BLaER1 treated with 17β-estradiol and CSF1 and Interleukin-3, amounts not matched to agents 10 nM and 100 nM (cell line): ENCODE data around the gene MREG.
"Not testable (repeated sequence)": the region's sequence is repeated elsewhere in the genome, so short reads cannot be mapped to it uniquely, and the experiment has no call there.

Experiments used
- H3K27ac ChIP-seq, 11 experiments: shearing (Covaris generic); formaldehyde crosslinking; 2 replicates each; pipeline ENCODE4 v1.8.1; 2022
- H3K27me3 ChIP-seq, 11 experiments: shearing (Covaris generic); formaldehyde crosslinking; 2 replicates each; pipeline ENCODE4 v1.8.1; 2022
- H3K36me3 ChIP-seq, 11 experiments: shearing (Covaris generic); formaldehyde crosslinking; 2 replicates each; pipeline ENCODE4 v1.8.1; 2022
- H3K4me1 ChIP-seq, 10 experiments: shearing (Covaris generic); formaldehyde crosslinking; 2 replicates each; pipeline ENCODE4 v1.8.1; 2022
- H3K4me2 ChIP-seq, 11 experiments: shearing (Covaris generic); formaldehyde crosslinking; 2 replicates each; pipeline ENCODE4 v1.8.1; 2022
- H3K4me3 ChIP-seq, 10 experiments: shearing (Covaris generic); formaldehyde crosslinking; 2 replicates each; pipeline ENCODE4 v1.8.1; 2022
- H3K9ac ChIP-seq, 11 experiments: shearing (Covaris generic); formaldehyde crosslinking; 2 replicates each; pipeline ENCODE4 v1.8.1; 2022
- H3K9me3 ChIP-seq, 11 experiments: shearing (Covaris generic); formaldehyde crosslinking; replicated peaks in 1 of 11; 2 replicates each; pipeline ENCODE4 v1.8.1; 2022
- H4K20me1 ChIP-seq, 11 experiments: shearing (Covaris generic); formaldehyde crosslinking; 2 replicates each; pipeline ENCODE4 v1.8.1; 2022
- Cebpa-rat ChIP-seq, 11 experiments: shearing (Covaris generic); IDR thresholded peaks; 2 replicates each; pipeline ENCODE4 v1.8.1; 2022

MREG gene

DNA sequence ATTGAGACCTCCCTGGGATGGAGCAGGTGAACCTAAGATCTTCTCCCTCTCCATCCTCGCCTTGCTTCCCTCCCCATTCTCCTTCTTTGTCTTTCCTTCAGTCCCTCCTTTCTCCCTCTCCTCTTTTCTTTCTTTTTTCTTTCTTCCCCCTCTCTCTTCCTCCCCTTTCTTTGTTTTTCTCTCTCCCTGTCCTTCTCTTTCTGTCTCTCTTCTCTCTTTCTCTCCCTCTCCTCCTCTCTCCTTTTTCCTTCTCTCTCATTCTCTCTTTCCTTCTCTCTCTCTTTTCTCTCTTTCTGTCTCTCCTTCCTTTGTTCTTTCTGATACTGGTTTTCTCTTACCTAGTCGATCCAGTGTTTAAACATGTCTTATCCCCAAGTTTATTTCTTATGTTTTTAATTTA is 10.7 kb downstream of the MREG start:
- Histone ChIP-seq H3K4me3 (no peak overlapping the region), H3K27ac (peak overlapping the region in 3 of 11 experiments; percentile 9 to 47 (median 39); a peak in 3 of 22 replicates), H3K9ac (0 out of 22 replicates have a peak overlapping the region, but pooled peaks of 1 of the 11 experiments have one; percentile 29), H4K20me1 (peaks cover 0 to 13% (median 0%) of the 10 kb centered on the region in 11 experiments; a peak in 1 of 22 replicates), H3K36me3 (peaks cover 0 to 8% (median 0%) of the 10 kb centered on the region in 11 experiments; a peak in 1 of 22 replicates), H3K27me3 (no peaks in the 10 kb centered on the region), H3K9me3 (no peaks in the 10 kb centered on the region), H3K4me2 (peak overlapping the region; percentile 23 to 71 (median 56); a peak in 21 of 22 replicates), H3K4me1 (peaks cover 36 to 61% (median 41%) of the 10 kb centered on the region in 10 experiments)
- TF ChIP-seq Cebpa-rat (IDR thresholded peaks at IDR 0.05), result no peak

DNA sequence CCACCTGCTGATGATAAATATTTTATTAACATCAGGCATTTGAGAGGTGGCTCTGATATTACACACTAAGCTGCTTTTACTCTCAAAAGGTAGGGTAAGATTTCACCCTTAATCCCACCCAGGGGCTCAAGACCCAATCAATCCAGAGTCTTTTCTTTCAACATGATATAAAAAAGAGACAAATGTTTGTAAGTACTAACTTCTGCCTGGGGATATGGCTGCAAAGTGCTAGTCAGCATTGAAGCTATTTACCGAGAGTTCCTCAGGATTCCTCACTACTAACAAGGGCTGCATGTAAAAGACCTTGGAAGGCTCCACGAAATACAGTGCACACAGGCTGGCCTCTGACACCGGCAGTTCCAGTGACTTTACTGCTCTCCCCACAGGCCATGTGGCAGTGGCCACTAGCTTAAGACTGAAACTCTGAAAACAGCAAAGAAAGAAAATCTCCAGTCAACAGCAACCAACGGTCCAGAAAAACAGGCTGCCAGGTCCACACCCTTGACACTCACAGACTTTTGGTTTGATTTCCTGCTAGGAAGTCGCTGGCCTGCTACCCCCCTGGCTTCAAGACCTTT is 11.2 kb downstream of the MREG start:
- peak overlapping the region; percentile 23 to 71 (median 56); a peak in 21 of 22 replicates for H3K4me2 ChIP-seq
- 0 out of 22 replicates have a peak overlapping the region, but pooled peaks of 1 of the 11 experiments have one; percentile 29 for H3K9ac ChIP-seq
- H3K4me1 ChIP-seq, result peaks cover 41 to 65% (median 46%) of the 10 kb centered on the region in 10 experiments
- H3K36me3 ChIP-seq, result peaks cover 0 to 8% (median 0%) of the 10 kb centered on the region in 11 experiments; a peak in 1 of 22 replicates
- peak overlapping the region in 3 of 11 experiments; percentile 9 to 47 (median 39); a peak in 3 of 22 replicates for H3K27ac ChIP-seq
- no peak for TF ChIP-seq Cebpa-rat (IDR thresholded peaks at IDR 0.05)
- no peaks in the 10 kb centered on the region for H3K9me3 ChIP-seq
- H3K4me3 ChIP-seq, result no peak overlapping the region
- H4K20me1 ChIP-seq, result peaks cover 0 to 13% (median 0%) of the 10 kb centered on the region in 11 experiments; a peak in 1 of 22 replicates
- H3K27me3 ChIP-seq, result no peaks in the 10 kb centered on the region

DNA sequence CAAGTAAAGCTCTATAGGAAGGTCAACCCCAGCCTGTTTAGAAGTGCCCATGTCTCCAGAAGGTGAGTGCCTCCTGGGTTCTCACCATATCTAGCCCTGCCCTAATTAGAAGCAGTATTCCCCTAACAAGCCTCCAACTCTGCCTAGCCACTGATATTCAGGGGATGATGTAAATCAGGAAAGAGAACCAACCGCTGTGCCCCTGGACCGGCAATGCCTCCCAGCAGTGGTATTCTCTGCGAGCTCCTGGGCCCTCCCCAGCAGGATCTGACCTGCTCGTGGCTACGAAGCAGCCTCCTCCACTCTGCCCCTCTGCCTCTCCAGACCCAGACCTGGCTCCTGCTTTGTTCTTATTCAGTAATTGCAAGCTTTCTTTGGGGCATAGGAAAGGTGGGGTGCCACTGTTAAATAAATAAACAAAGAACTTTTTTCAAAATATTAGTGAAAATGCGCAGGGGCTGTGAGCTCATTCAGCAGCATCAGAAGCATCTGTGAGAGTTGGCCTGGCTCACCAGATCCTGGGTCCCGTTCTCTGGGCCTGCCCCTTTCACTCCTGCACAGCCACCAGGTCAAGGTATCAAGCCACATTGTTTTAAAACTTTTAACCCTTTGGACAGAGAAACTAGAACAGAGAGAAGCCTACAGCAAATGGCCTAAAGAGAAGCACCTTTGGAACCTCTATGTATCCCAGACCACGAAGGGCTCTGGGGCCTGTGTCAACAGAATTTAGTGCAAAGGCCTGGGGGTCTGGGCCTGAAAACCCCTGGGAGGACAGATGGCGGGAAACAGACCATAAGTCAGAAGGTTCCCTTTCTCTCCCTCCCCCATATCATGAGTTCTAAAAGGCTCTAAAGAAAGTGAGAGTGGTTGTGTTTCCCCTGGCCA is 11.9 kb downstream of the MREG start:
- peaks cover 0 to 8% (median 0%) of the 10 kb centered on the region in 11 experiments; a peak in 1 of 22 replicates for H3K36me3 ChIP-seq
- H3K27ac ChIP-seq, result peak overlapping the region in 1 of 11 experiments; percentile 5; a peak in 2 of 22 replicates
- peaks cover 0 to 13% (median 0%) of the 10 kb centered on the region in 11 experiments; a peak in 1 of 22 replicates for H4K20me1 ChIP-seq
- H3K4me3 ChIP-seq, result no peak overlapping the region
- peak overlapping the region in 9 of 11 experiments; percentile 37 to 71 (median 59); a peak in 17 of 22 replicates for H3K4me2 ChIP-seq
- no peak for TF ChIP-seq Cebpa-rat (IDR thresholded peaks at IDR 0.05)
- no peak overlapping the region for H3K9ac ChIP-seq
- peaks cover 46 to 61% (median 52%) of the 10 kb centered on the region in 10 experiments for H3K4me1 ChIP-seq
- no peaks in the 10 kb centered on the region for H3K27me3 ChIP-seq
- H3K9me3 ChIP-seq, result no peaks in the 10 kb centered on the region

DNA sequence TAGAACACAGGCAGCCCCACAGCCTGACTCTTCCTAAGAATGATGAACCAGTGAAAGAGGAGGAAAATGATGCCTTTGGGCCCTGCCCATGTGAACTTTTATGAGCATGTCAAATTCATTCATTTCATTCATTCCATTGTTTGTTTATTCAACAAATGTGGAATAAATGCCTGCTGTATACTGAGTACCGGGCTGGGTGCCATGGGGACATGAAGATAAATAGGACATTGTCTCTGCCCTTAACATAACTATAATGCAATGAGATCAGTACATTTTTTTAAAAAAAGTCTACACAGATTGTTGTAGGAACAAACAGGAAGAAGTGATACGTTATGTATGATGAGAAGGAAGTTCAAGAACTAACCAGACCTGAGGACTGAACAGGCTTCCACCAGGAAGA is 14.7 kb downstream of the MREG start:
- Histone ChIP-seq H3K9me3 (no peaks in the 10 kb centered on the region), H3K36me3 (peaks cover 0 to 15% (median 4%) of the 10 kb centered on the region in 11 experiments; a peak in 5 of 22 replicates), H3K4me2 (peak overlapping the region; percentile 2 to 86 (median 69); a peak in 16 of 22 replicates), H3K27ac (peak overlapping the region in 6 of 11 experiments; percentile 4 to 44 (median 28); a peak in 5 of 22 replicates), H4K20me1 (peaks cover 0 to 9% (median 0%) of the 10 kb centered on the region in 11 experiments; a peak in 1 of 22 replicates), H3K27me3 (no peaks in the 10 kb centered on the region), H3K4me1 (peaks cover 29 to 57% (median 47%) of the 10 kb centered on the region in 10 experiments), H3K4me3 (no peak overlapping the region), H3K9ac (no peak overlapping the region)
- TF ChIP-seq Cebpa-rat (IDR thresholded peaks at IDR 0.05), result no peak

DNA sequence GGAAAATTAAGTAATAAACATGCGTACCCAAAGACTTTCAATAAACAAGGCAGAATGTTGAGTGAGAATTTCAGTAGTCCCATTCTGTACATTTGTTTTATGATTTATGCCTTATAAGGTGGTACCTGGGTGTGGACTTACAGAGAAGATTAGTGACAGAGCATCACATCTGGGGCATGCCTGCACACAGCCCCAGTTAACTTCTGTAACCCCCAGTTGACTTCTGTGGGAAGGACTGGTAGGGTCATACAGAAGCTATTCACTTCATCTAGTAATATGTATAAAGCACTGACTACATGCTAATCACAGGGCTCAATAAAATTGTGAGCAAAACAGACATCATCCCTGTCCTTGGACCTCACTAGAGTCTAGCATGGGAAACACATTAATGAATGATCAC is 16.1 kb downstream of the MREG start:
- Histone ChIP-seq H3K9me3 (peaks cover 0 to 4% (median 0%) of the 10 kb centered on the region in 11 experiments; a peak in 1 of 22 replicates), H3K27me3 (no peaks in the 10 kb centered on the region), H3K36me3 (peaks cover 0 to 15% (median 4%) of the 10 kb centered on the region in 11 experiments; a peak in 5 of 22 replicates), H3K4me3 (no peak overlapping the region; a peak in 1 of 20 replicates), H3K4me2 (peak overlapping the region; percentile 12 to 86 (median 69); a peak in 20 of 22 replicates), H3K4me1 (peaks cover 23 to 44% (median 40%) of the 10 kb centered on the region in 10 experiments), H3K27ac (peak overlapping the region in 3 of 11 experiments; percentile 8 to 33 (median 29); a peak in 3 of 22 replicates), H3K9ac (no peak overlapping the region), H4K20me1 (peaks cover 0 to 9% (median 0%) of the 10 kb centered on the region in 11 experiments; a peak in 1 of 22 replicates)
- no peak for TF ChIP-seq Cebpa-rat (IDR thresholded peaks at IDR 0.05)

DNA sequence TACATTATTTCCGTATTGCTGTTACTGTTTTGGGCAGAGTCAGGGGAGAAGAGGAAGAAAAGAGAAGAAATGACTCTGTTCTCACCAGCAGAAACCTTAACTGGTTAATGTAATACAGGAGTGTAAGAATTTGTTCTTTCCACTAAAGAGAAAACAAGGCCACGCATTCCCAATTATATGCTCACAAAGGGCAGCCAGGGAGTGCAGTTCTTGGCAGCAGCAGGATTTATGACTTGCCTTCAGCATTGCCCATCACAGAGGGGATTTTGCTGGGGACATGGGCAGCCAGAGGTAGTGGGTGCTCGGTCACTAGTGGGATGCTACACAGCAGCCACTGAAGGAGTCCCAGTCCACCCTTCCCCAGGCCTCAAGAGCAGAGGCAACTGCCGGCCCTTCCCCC is 18.4 kb downstream of the MREG start:
- Histone ChIP-seq H4K20me1 (no peaks in the 10 kb centered on the region; a peak in 1 of 22 replicates), H3K4me3 (no peak overlapping the region), H3K36me3 (peaks cover 0 to 15% (median under 1%) of the 10 kb centered on the region in 11 experiments; a peak in 5 of 22 replicates), H3K4me1 (peaks cover 16 to 35% (median 31%) of the 10 kb centered on the region in 10 experiments), H3K27me3 (no peaks in the 10 kb centered on the region), H3K27ac (no peak overlapping the region), H3K4me2 (no peak overlapping the region; a peak in 1 of 22 replicates), H3K9ac (no peak overlapping the region), H3K9me3 (peaks cover 15 to 23% (median 19%) of the 10 kb centered on the region in 11 experiments)
- TF ChIP-seq Cebpa-rat (IDR thresholded peaks at IDR 0.05), result no peak

DNA sequence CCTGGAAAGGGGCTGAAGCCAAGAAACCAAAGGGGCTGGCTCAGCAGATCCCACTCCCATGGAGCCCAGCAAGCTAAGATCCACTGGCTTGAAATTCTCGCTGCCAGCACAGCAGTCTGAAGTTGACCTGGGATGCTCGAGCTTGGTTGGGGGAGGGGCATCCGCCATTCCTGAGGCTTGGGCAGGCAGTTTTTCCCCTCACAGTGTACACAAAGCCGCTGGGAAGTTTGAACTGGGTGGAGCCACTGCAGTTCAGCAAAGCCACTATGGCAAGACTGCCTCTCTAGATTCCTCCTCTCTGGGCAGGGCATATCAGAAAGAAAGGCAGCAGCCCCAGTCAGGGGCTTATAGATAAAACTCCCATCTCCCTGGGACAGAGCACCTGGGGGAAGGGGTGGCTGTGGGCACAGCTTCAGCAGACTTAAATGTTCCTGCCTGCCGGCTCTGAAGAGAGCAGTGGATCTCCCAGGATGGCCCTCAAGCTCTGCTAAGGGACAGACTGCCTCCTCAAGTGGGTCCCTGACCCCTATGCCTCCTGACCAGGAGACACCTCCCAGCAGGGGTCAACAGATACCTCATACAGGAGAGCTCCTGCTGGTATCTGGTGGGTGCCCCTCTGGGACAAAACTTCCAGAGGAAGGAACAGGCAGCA is 24.7 kb downstream of the MREG start:
- H3K4me2 ChIP-seq, result not testable (repeated sequence)
- peaks cover 0 to 35% (median 18%) of the 10 kb centered on the region in 11 experiments; a peak in 13 of 22 replicates for H3K36me3 ChIP-seq

DNA sequence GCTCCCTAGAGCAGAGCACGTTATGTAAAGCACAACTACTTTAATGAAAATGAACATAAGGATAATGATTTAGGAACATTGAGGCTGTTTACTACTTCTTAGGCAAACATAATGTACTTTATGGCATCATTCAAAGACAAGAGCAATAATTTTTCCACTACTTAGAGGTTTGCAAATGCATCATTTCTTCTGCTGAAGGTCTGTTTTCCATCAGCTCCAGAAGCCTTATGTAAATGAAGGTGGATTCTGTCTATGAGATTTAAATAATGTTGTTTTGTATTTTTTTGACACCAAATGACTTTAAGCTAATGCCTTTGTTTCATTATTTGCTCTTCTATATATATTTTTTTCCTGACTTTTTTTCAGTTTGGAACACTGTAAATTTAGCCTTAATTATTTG is 28.1 kb downstream of the MREG start:
- H3K4me1 ChIP-seq, result peaks cover 0 to 22% (median 17%) of the 10 kb centered on the region in 10 experiments; a peak in 14 of 20 replicates
- no peak overlapping the region for H3K9ac ChIP-seq
- TF ChIP-seq Cebpa-rat (IDR thresholded peaks at IDR 0.05), result no peak
- no peak overlapping the region for H3K4me2 ChIP-seq
- no peaks in the 10 kb centered on the region for H3K27me3 ChIP-seq
- H3K9me3 ChIP-seq, result peaks cover 51 to 67% (median 58%) of the 10 kb centered on the region in 11 experiments
- peaks cover 0 to 35% (median 21%) of the 10 kb centered on the region in 11 experiments; a peak in 13 of 22 replicates for H3K36me3 ChIP-seq
- no peak overlapping the region for H3K4me3 ChIP-seq
- no peak overlapping the region for H3K27ac ChIP-seq
- no peaks in the 10 kb centered on the region for H4K20me1 ChIP-seq

More for the DNA sequence above, 24.7 kb downstream of the MREG start:
- H3K4me3 ChIP-seq, H3K9ac ChIP-seq, H4K20me1 ChIP-seq, H3K27me3 ChIP-seq, H3K4me1 ChIP-seq, H3K27ac ChIP-seq: not testable (repeated sequence)
- peaks cover 63 to 80% (median 72%) of the 10 kb centered on the region in 11 experiments for H3K9me3 ChIP-seq
